IMR-90 (cell line): Measurements from ENCODE around the gene EPAS1. TPM values are rescaled to one million over a fixed set of nuclear protein-coding genes. Genes with fewer than 3 reads are reported as not detected.

Experiments used
- ATAC-seq: fragments of 200-7000 bp; cut with Tn5 transposase; 2 replicates; pipeline ENCODE4 v1.9.1; 2020; ENCODE audit warnings: low read depth, mild to moderate bottlenecking, moderate library complexity
- BruUV-seq: library from RNA; stranded (reverse); fragments of 400-500 nt; replicated peaks from 2 replicates; lab custom pipeline; 2021; lab: Mats Ljungman, UMichigan
- CTCF ChIA-PET: fragments of 300-600 bp; formaldehyde crosslinking; extraction: SDS; loops from one replicate; lab custom pipeline; 2021; ENCODE audit warnings: antibody characterized with exemption; lab: Yijun Ruan, JAX
- POLR2A ChIA-PET: fragments of 300-600 bp; sonication (Branson Sonifier 250); formaldehyde crosslinking; loops from one replicate; lab custom pipeline; 2022; ENCODE audit warnings: antibody characterized with exemption; ENCODE audit not compliant: unreplicated experiment; lab: Charles Lee
- DNase-seq: peaks from one replicate; pipeline ENCODE4 v3.0.0; 2013
- H2AFZ ChIP-seq: replicated peaks from 2 replicates; pipeline ENCODE3; 2013; ENCODE audit warnings: low read length, mild to moderate bottlenecking; ENCODE audit not compliant: poor library complexity
- H2AK5ac ChIP-seq: 2 replicates; pipeline ENCODE4 v1.6.1; 2013; ENCODE audit warnings: low read depth, low read length, inconsistent platforms
- H2AK9ac ChIP-seq: replicated peaks from 2 replicates; pipeline ENCODE3; 2013; ENCODE audit warnings: mild to moderate bottlenecking, low read depth, low read length, moderate library complexity; ENCODE audit not compliant: poor library complexity
- H2BK120ac ChIP-seq: 2 replicates; pipeline ENCODE4 v1.6.1; 2013; ENCODE audit warnings: low read depth, low read length, inconsistent platforms
- H2BK15ac ChIP-seq: 3 replicates; pipeline ENCODE4 v1.6.1; 2013; ENCODE audit warnings: low read depth, low read length, inconsistent platforms
- H2BK20ac ChIP-seq: 2 replicates; pipeline ENCODE4 v1.6.1; 2013; ENCODE audit warnings: low read depth, mild to moderate bottlenecking, inconsistent platforms, low read length, moderate library complexity
- H2BK5ac ChIP-seq: 2 replicates; pipeline ENCODE4 v1.6.1; 2013; ENCODE audit warnings: mild to moderate bottlenecking, low read depth, low read length, inconsistent platforms; ENCODE audit not compliant: poor library complexity, severe bottlenecking
- H3K14ac ChIP-seq: replicated peaks from 2 replicates; pipeline ENCODE4 v1.6.1; 2013; ENCODE audit warnings: low read depth, low read length, inconsistent platforms
- H3K18ac ChIP-seq: 2 replicates; pipeline ENCODE4 v1.6.1; 2013; ENCODE audit warnings: low read depth, low read length, control low read depth
- H3K23ac ChIP-seq: 2 replicates; pipeline ENCODE4 v1.6.1; 2013; ENCODE audit warnings: low read depth, low read length, inconsistent platforms
- H3K27ac ChIP-seq: 2 replicates; pipeline ENCODE4 v1.5.1; 2013; ENCODE audit warnings: mild to moderate bottlenecking, control low read depth, low read length; ENCODE audit not compliant: insufficient read depth
- H3K27me3 ChIP-seq: 2 replicates; pipeline ENCODE4 v1.6.1; 2013; ENCODE audit warnings: low read length; ENCODE audit not compliant: control insufficient read depth, insufficient read depth
- H3K36me3 ChIP-seq: 2 replicates; pipeline ENCODE4 v1.6.1; 2013; ENCODE audit warnings: low read length, mixed read lengths; ENCODE audit not compliant: control insufficient read depth, insufficient read depth
- H3K4ac ChIP-seq: 2 replicates; pipeline ENCODE4 v1.6.1; 2013; ENCODE audit warnings: low read depth, low read length, inconsistent platforms
- H3K4me1 ChIP-seq: 2 replicates; pipeline ENCODE4 v1.6.1; 2013; ENCODE audit warnings: low read length, mixed read lengths; ENCODE audit not compliant: control insufficient read depth, insufficient read depth
- H3K4me2 ChIP-seq: 2 replicates; pipeline ENCODE4 v1.6.1; 2013; ENCODE audit warnings: low read depth, mild to moderate bottlenecking, control low read depth, low read length, moderate library complexity
- H3K4me3 ChIP-seq: 2 replicates; pipeline ENCODE4 v1.5.1; 2013; ENCODE audit warnings: low read depth, mild to moderate bottlenecking, control low read depth, low read length, moderate library complexity; ENCODE audit not compliant: insufficient read depth
- H3K56ac ChIP-seq: 2 replicates; pipeline ENCODE4 v1.6.1; 2013; ENCODE audit warnings: low read length, inconsistent platforms; ENCODE audit not compliant: insufficient read depth; ENCODE audit errors: extremely low read depth
- H3K79me1 ChIP-seq, 2 experiments: 2 replicates each; pipeline ENCODE4 v1.6.1; 2013; ENCODE audit warnings: low read length in 2 of 2, inconsistent platforms in 1 of 2, low read depth in 1 of 2
- H3K9ac ChIP-seq: 2 replicates; pipeline ENCODE4 v1.6.1; 2013; ENCODE audit warnings: low read depth, low read length, control low read depth
- H3K9me1 ChIP-seq: 2 replicates; pipeline ENCODE4 v1.6.1; 2013; ENCODE audit warnings: low read length, inconsistent platforms; ENCODE audit not compliant: insufficient read depth
- H3K9me3 ChIP-seq: 2 replicates; pipeline ENCODE4 v1.6.1; 2013; ENCODE audit warnings: low read length; ENCODE audit not compliant: control insufficient read depth, insufficient read depth
- H4K20me1 ChIP-seq: 2 replicates; pipeline ENCODE4 v1.6.1; 2013; ENCODE audit warnings: low read length, inconsistent platforms; ENCODE audit not compliant: insufficient read depth
- H4K5ac ChIP-seq: 2 replicates; pipeline ENCODE4 v1.6.1; 2013; ENCODE audit warnings: mild to moderate bottlenecking, low read depth, low read length, control low read depth
- H4K8ac ChIP-seq, 2 experiments: 2 replicates each; pipeline ENCODE4 v1.6.1; 2013; ENCODE audit warnings: low read depth in 2 of 2, low read length in 2 of 2, control low read depth in 1 of 2, inconsistent platforms in 1 of 2
- H4K91ac ChIP-seq: 2 replicates; pipeline ENCODE4 v1.6.1; 2013; ENCODE audit warnings: low read depth, low read length, inconsistent platforms; ENCODE audit not compliant: insufficient read depth
- ELK1 ChIP-seq: fragments of 150-350 bp; IDR thresholded peaks from 2 replicates; pipeline ENCODE4 v1.6.1; 2016; ENCODE audit warnings: low read depth, mild to moderate bottlenecking, low read length, moderate library complexity, borderline replicate concordance
- MAFK ChIP-seq: IDR thresholded peaks from 2 replicates; pipeline ENCODE4 v1.6.1; 2012; ENCODE audit warnings: low read depth, low read length, improper control_type of control experiment
- POLR2A ChIP-seq: IDR thresholded peaks from 2 replicates; pipeline ENCODE4 v1.6.1; 2012; ENCODE audit warnings: mild to moderate bottlenecking, low read depth, low read length
- WGBS, 2 experiments: methylation state at CpG; one replicate each; pipeline versions ENCODE4 v1.1.5 to v1.1.7; 2013; ENCODE audit warnings: missing lambda C conversion rate in 2 of 2; ENCODE audit not compliant: insufficient read length in 1 of 2; ENCODE audit errors: extremely low coverage in 2 of 2; 5-methylcytosine and 5-hydroxymethylcytosine counted together
- dilution Hi-C: fragments of 300-500 bp; cut with HindIII; formaldehyde crosslinking; loops from one replicate; pipeline ENCODE4 v1.14.3; 2018; ENCODE audit warnings: low sequenced_read_pairs; ENCODE audit not compliant: unreplicated experiment
- in situ Hi-C: fragments of 300-500 bp; cut with MboI; formaldehyde crosslinking; loops from 3 replicates; pipeline ENCODE4 v1.14.3; 2019; ENCODE audit warnings: low sequenced_read_pairs, inconsistent platforms, mixed read lengths
- intact Hi-C: fragments of 100-400 bp; cut with micrococcal nuclease; formaldehyde crosslinking; loops from 2 replicates; pipeline ENCODE4 v1.10.0; 2022
- polyA plus RNA-seq, 3 experiments: library from polyadenylated mRNA; depleted of rRNA; stranded (reverse); fragments of >200 nt; gene quantifications; 2 replicates each; pipeline ENCODE4 v1.2.3, GENCODE V29; 2012; ENCODE audit warnings: low replicate concordance in 1 of 3
- total RNA-seq: library from RNA; depleted of rRNA; stranded (reverse); fragments of >200 nt; gene quantifications from 2 replicates; pipeline ENCODE4 v1.2.3, GENCODE V29; 2012

Gene EPAS1
- total and polyA plus RNA-seq, 2 of the 4 experiments (the other 2 are of a cell fraction) = 40.7 to 120 TPM

DNA sequence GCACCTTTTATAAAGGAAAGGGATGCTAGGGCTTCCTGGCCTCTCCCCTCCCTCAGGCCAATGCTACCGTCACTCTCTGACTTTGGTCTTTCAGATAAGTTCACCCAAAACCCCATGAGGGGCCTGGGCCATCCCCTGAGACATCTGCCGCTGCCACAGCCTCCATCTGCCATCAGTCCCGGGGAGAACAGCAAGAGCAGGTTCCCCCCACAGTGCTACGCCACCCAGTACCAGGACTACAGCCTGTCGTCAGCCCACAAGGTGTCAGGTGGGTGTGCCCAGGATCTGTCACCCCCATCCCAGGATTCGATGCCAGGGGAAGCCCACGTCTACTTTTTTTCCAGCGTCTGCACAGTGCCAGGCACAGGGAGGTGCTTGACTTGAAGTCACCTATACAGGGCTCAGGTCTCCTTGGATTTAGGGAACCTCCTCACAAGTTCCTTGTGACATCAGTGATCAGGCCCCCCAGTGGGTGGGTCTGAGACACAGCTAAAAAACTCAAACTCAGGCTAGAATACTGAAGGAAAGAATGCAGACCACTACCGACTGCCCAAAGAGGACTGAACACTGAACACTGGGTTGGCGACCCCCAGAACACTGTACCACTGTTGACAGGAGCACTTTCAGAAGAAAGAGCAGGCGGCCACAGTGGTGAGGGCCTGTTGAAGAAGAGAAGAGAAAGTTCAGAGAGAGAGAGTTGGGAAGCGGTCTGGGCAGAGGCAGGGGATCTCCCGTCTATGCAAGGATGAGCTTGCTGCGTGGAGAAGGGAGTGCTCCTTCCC, 85.3 kb downstream of the EPAS1 start:
- H4K5ac ChIP-seq = no peak overlapping the region; the same call in 1 of the 2 replicates
- H3K14ac ChIP-seq = no peak overlapping the region
- H2BK15ac ChIP-seq = no peak overlapping the region
- no TSS peak for BruUV-seq
- no peak overlapping the region for H3K4me2 ChIP-seq
- no peaks in the 10 kb centered on the region for H3K9me3 ChIP-seq
- H3K27me3 ChIP-seq = no peaks in the 10 kb centered on the region
- WGBS, 2 experiments = 97% methylated on average over 6 of the region's 14 CpGs; no CpG with 5 or more reads in 1 of the 2 experiments
- H2BK20ac ChIP-seq = no peak overlapping the region
- H3K9ac ChIP-seq = no peak overlapping the region
- DNase-seq = no peak
- H2BK5ac ChIP-seq = no peak overlapping the region
- ATAC-seq = no peak
- H3K36me3 ChIP-seq = peaks cover 87% of the 10 kb centered on the region
- no peak overlapping the region for H2AK5ac ChIP-seq
- ChIA-PET CTCF (no interaction called here), POLR2A (no interaction called here)
- H3K4me1 ChIP-seq = peaks cover 24% of the 10 kb centered on the region
- peaks cover 0 to 26% of the 10 kb centered on the region in 2 experiments; a peak in 2 of 4 replicates for H3K79me1 ChIP-seq
- no peak overlapping the region for H4K8ac ChIP-seq
- H4K20me1 ChIP-seq = no peaks in the 10 kb centered on the region; the same call in 1 of the 2 replicates
- no peak overlapping the region for H2BK120ac ChIP-seq
- no peak overlapping the region for H3K56ac ChIP-seq
- dilution Hi-C loops (no loop called here), in situ Hi-C loops (no loop called here), intact Hi-C loops (no loop called here)
- TF ChIP-seq POLR2A (no peak), MAFK (no peak), ELK1 (no peak)
- H2AFZ ChIP-seq = no peak overlapping the region
- peaks cover 17% of the 10 kb centered on the region for H3K9me1 ChIP-seq
- H3K4me3 ChIP-seq = no peak overlapping the region
- H4K91ac ChIP-seq = no peak overlapping the region
- H3K18ac ChIP-seq = no peak overlapping the region
- H3K23ac ChIP-seq = no peak overlapping the region
- H3K4ac ChIP-seq = no peak overlapping the region
- peak overlapping the region; percentile 13; the same call in 1 of the 2 replicates for H3K27ac ChIP-seq
- H2AK9ac ChIP-seq = no peak overlapping the region
